GM18505 (cell line): ENCODE data around the gene ZMYM2.
"Not testable (repeated sequence)": the region's sequence is repeated elsewhere in the genome, so short reads cannot be mapped to it uniquely, and the experiment has no call there.

Experiments
- ATAC-seq: cut with Tn5 transposase; IDR thresholded peaks from one replicate; pipeline ENCODE4 v1.9.1; 2021; ENCODE audit not compliant: unreplicated experiment
- POLR2A ChIP-seq: IDR thresholded peaks from 4 replicates; pipeline ENCODE4 v1.6.1; 2011; ENCODE audit warnings: borderline replicate concordance; ENCODE audit not compliant: insufficient read depth, insufficient read length; ENCODE audit errors: extremely low read depth

The ZMYM2 gene

DNA sequence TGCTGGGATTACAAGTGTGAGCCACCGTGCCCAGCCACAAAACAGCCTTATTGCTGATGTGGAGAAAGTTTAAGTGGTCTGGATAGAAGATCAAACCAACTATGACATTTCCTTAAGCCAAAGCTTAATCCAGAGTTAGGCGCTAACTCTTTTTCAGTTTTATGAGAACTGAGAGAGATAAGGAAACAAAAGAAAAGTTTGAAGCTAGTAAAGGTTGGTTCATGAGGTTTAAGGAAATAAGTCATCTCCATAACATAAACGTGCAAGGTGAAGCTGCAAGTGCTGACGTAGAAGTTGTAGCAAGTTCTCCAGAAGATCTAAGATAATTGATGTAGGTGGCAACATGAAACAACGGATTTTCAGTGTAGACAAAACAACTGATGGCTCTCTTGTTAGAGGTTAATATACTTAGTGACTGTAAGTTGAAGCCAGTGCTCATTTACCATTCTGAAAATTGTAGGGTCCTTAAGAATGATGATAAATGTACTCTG, 41.6 kb downstream of the ZMYM2 start:
- no peak for TF ChIP-seq POLR2A
- no peak for ATAC-seq

DNA sequence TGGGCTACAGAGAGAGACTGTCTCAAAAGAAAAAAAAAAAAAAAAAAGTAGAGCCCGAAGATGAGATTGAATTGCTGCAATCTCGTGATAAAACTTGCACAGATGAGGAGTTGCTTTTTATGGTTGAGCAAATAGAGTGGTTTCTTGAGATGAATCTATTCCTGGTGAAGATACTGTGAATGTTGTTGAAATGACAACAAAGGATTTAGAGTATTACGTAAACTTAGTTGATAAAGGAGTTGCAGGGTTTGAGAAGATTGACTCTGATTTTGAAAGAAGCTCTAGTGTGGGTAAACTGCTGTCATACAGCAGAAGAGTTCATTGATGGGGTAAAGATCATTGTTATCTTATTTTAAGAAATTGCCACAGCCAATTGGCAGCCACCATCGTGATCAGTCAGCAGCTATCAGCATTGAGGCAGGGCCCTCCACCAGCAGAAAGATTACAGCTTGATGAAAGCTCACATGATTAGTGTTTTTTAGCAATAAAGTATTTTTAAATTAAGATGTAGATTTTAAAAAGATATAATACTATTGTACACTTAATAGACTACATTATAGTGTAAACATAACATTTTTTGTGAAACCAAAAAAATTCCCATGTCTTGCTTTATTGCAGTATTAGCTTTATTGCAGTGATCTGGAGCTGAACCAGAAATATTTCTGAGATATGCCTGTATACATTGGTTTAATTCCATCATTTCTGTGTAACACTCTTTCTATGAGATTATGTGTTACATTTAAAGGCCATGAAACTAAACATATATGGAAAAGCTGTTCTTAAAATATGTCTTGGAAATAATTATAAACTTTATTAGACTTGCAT, 43.1 kb downstream of the ZMYM2 start:
- no peak for TF ChIP-seq POLR2A
- ATAC-seq: no peak

- TF ChIP-seq POLR2A: no peak
- no peak for ATAC-seq
These were observed 44.3 kb downstream of the ZMYM2 start for GRCh38 chr13:20002787-20003186.

- no peak for ATAC-seq
These were observed 47.7 kb downstream of the ZMYM2 start for GRCh38 chr13:20006206-20006605.

DNA sequence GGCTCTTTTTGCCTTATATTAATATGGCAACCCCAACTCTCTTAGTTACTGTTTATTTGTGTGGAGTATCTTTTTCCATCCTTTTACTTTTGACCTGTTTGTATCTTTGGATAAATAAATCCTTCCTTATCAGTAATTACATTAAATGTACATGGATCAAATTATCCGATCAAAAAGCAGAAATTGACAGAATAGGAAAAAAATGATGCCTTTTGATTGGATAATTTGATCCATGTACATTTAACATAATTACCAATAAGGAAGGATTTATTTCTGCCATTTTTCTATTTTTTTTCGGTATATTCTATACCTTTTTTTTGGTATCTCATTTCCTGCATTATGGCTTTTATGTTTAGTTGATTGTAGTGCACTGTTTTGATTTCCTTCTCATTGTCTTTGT, 57.2 kb downstream of the ZMYM2 start:
- no peak for TF ChIP-seq POLR2A
- no peak for ATAC-seq

More at GRCh38 chr13:20006206-20006605, 47.7 kb downstream of the ZMYM2 start:
- no peak for TF ChIP-seq POLR2A

DNA sequence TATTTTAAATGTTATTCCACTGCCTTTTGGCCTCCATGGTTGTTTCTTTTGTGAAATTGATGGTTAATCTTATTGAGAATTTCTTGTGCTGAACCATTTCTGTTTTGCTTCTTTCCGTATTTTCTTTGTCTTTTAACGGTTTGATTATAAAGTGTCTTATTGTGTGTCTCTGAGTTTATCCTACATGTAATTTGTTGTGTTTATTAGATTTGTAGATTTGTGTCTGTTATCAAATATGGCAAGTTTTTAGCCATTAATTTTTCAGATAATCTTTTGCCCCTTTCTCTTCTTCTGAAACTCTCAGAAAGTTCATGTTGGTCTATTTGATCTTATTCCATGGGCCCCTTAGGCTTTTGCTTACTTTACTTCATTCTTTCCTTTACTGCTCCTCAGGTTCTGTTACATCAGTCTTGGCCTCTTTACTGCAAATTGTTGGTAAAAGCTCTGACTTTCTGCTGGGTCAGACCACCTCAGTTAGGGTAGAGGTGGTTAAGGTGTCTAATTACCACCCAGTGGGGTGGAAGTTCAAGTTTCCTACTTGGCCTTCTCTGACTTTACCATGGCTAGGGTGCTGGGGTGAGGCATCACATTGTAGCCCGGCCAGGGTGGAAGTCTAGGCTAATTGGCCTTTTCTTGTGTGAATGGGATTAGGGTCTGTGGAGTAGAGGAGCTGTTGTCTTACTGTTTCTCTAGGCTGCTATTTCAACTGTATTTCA, 58.3 kb downstream of the ZMYM2 start:
- ATAC-seq: no peak

GRCh38 chr13:20017365-20017711, 58.8 kb downstream of the ZMYM2 start:
- ATAC-seq: no peak
- no peak for TF ChIP-seq POLR2A

More for the DNA sequence above, 58.3 kb downstream of the ZMYM2 start:
- TF ChIP-seq POLR2A: no peak

DNA sequence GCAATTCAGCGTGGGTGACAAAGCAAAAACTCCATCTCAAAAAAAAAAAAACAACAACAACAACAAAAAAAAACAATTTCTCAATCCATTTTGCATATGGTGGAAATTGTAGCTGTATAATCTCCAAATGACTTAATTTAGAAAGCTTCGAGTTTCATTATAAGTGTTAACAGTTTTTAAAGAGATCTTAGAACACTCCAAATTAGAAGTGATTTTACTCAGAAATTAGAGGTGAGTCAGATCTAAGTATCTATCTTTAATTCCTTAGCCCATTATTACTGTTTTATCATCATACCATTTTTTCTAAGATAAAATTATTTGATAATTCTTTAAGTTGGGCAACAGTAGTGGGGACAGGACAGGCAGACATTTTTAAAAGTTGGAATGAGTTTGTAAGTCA, 60.5 kb downstream of the ZMYM2 start:
- no peak for ATAC-seq
- TF ChIP-seq POLR2A: no peak

GRCh38 chr13:20024702-20025101, 66.2 kb downstream of the ZMYM2 start:
- no peak for ATAC-seq
- no peak for TF ChIP-seq POLR2A

GRCh38 chr13:20028953-20029352, 70.4 kb downstream of the ZMYM2 start:
- no peak for ATAC-seq
- no peak for TF ChIP-seq POLR2A

DNA sequence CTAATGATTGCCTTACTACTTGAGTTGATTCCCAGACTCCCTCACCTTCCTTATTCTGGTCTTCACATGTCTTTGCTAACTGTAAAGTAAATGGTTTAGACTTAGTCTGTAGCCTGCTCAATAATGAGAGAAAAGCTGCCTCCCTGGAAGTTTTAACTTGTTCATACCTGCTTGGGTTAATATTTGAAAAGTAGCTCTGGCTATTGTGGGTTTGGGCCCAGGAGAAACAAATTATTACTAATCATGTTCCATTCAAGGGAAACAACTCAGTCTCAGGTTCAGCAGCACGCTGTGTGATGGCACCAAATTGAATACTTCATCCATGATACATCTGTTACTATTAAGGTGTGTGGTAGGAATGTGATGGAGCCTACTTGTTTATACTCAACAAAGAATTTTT, 75.0 kb downstream of the ZMYM2 start:
- ATAC-seq: no peak
- no peak for TF ChIP-seq POLR2A

- no peak for TF ChIP-seq POLR2A
- no peak for ATAC-seq
These were observed 76.6 kb downstream of the ZMYM2 start for GRCh38 chr13:20035130-20035529.

- ATAC-seq: no peak
- no peak for TF ChIP-seq POLR2A
These were observed 79.4 kb downstream of the ZMYM2 start for GRCh38 chr13:20037908-20038307.

DNA sequence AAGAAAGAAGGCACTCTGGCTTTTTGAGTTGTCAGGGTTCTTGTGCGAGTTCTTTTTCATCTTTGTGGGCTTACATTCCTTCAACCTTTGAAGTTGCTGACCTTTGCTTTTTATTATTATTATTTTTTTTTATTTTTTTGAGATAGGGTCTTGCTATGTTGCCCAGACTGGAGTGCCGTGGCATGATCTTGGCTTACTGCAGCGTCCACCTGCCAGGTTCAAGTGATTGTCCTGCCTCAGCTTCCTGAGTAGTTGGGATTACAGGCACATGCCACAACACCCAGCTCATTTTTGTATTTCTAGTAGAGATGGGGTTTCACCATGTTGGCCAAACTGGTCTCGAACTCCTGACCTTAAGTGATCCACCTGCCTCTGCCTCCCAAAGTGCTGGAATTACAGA, 84.1 kb downstream of the ZMYM2 start:
- not testable (repeated sequence) for ATAC-seq
